HG03439 (cell line): ENCODE measurements around the gene SMC1B.
"Not testable (repeated sequence)": the region's sequence is repeated elsewhere in the genome, so short reads cannot be mapped to it uniquely, and the experiment has no call there.

Experiments
- ATAC-seq: cut with Tn5 transposase; IDR thresholded peaks from one replicate; pipeline ENCODE4 v1.9.1; 2021; ENCODE audit warnings: mild to moderate bottlenecking, moderate library complexity; ENCODE audit not compliant: unreplicated experiment

SMC1B gene

GRCh38 chr22:45446216-45446615 lies 32.8 kb upstream of the SMC1B start:
- ATAC-seq = no peak

DNA sequence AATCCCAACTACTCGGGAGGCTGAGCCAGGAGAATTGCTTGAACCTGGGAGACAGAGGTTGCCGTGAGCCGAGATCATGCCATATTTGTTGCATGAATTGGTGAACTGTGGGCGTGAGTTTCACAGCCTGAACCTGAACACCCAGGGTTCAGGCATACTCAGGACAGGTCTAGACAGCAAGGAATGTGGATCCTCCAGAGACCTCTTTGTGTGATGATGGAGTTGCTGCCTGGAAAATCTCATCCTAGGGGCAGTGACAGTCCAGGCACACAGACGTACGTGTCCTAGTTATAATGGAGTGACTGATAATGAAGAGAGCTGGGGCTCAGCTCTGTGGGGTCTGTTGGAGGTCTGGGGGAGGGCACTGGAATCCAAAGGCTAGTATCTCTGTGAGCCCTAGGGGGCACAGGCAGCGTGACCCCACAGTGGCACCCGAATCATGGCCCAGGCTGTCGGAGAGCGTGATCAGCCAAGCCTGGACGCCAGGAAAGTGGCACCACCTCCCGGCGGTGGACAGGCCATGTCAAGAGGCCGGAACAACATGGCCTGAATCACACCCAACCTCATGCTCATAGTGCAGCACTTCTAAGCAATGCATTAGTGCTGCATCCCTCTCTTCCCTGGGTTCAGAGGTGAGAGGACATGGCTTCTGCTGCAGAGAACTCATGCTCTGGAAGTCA lies 31.8 kb upstream of the SMC1B start:
- no peak for ATAC-seq

- ATAC-seq = no peak
Measured at GRCh38 chr22:45444168-45444567, 30.8 kb upstream of the SMC1B start.

GRCh38 chr22:45442116-45442515 lies 28.7 kb upstream of the SMC1B start:
- ATAC-seq = no peak

DNA sequence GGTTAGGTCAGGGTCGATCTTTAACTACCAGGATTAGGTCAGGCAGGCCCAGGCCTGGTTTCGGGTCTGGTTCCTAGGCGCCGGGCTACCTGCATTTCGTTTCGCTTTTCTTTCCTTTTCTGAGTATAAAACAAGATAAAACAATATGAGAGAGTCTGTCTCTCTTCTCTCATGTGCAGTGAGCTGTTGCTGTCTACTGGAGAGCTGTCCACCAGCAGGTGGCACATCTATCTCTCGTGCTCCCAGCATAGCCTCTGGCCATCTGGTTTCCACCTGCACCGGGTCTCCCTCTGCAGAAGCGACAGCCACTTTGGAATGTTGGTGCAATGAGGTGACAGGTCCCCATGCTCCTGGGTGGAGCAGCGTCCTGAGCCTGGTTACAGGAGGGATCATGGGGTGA lies 27.7 kb upstream of the SMC1B start:
- no peak for ATAC-seq

DNA sequence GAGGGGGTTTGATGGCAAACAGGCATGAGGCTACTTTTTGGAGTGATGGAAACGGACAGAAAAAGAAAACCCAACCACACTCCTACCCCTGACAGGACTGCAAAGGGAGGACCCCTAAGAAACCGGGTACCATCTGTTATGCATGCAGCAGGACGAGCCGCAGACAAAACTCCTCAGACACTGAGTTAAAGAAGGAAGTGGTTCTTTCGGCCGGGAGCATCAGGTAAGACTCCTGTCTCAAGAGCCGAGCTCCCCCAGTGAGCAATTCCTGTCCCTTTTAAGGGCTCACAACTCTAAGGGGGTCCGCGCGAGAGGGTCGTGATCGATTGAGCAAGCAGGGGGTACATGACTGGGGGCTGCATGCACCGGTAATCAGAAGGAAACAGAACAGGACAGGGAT lies 27.3 kb upstream of the SMC1B start:
- not testable (repeated sequence) for ATAC-seq

DNA sequence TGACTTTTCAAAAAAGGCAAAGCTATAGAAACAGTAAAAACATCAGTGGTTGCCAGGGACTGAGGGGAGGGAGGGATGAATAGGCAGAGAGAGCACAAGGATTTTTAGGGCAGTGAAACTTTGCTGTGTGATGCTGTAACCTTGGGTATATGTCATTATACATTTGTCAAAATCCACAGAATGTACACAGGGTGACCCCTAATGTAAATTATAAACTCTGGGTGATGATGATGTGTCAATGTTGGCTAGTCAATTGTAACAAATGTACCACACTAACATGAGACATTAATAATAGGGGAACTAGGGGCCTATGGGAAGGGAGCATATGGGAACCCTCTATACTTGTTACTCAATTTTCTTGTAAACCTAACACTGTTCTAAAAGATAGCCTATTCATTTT lies 24.9 kb upstream of the SMC1B start:
- ATAC-seq = no peak

GRCh38 chr22:45436871-45437517 lies 23.6 kb upstream of the SMC1B start:
- not testable (repeated sequence) for ATAC-seq

DNA sequence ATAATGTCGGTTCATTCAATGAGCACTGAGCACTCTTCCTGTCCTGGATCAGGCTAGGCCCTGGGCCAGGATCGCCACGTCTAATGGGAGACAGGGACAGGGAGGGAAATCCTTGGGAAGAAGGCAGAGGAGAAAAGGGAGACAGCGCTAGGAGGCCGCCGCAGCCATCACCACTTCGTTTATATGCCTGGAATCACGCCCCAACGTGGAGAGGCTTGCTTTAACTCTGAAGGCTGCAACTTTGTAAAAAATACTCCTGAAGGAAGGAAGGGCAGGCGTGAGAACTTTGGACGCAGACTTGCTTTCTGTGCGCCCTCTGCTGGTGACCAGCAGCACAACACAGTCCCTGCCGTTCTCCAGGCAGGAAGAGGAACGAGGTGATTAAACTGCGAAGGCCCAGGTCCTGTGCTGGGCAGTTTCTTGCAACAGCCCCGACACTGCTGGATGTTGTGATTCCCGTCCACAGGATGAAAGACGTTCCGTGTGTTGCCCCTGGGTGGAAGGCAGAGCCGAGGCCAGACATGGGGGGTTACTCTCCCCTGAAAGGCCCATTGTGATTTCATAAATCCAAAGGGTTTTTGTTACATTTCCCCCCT lies 22.2 kb upstream of the SMC1B start:
- ATAC-seq = no peak

DNA sequence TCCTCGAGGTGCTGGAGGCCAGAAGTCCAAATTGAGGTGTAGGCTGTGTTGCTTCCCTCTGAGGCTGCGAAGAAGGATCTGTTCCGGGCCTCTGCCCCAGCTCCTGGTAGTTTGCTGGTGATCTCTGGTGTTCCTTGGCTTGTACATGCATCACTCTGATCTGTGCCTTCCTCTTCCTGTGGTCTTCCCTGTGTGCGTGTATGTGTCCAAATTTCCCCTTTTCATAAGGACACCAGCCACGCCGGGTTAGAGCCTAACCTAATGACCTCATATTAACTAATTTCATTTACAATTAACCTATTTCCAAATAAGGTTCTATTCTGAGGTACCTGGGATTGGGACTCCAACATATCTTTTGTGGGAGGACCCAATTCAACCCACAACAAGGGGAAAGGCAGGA lies 21.6 kb upstream of the SMC1B start:
- no peak for ATAC-seq

GRCh38 chr22:45430871-45431270 lies 17.5 kb upstream of the SMC1B start:
- ATAC-seq = no peak

GRCh38 chr22:45429981-45430775 lies 16.8 kb upstream of the SMC1B start:
- no peak for ATAC-seq

DNA sequence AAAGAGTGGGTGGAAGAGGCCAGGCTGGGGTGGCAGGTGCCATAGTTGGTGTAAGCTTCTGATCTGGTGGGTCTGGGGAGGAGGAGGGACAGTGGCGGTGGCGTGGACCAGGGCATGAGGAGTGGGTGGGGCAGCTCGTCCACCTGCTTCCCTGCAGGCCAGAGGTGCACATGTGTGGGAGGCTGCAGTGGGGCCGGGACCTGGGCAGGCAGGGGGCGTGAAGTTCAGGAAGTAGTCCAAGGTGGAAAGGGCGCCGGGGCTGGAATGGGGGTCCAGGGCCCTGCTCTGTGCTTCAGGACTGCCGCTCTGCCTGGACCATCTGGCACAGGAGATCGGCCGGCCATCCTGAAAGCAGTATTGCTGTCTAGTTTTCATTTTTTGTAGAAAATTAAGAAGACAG lies 16.0 kb upstream of the SMC1B start:
- no peak for ATAC-seq

DNA sequence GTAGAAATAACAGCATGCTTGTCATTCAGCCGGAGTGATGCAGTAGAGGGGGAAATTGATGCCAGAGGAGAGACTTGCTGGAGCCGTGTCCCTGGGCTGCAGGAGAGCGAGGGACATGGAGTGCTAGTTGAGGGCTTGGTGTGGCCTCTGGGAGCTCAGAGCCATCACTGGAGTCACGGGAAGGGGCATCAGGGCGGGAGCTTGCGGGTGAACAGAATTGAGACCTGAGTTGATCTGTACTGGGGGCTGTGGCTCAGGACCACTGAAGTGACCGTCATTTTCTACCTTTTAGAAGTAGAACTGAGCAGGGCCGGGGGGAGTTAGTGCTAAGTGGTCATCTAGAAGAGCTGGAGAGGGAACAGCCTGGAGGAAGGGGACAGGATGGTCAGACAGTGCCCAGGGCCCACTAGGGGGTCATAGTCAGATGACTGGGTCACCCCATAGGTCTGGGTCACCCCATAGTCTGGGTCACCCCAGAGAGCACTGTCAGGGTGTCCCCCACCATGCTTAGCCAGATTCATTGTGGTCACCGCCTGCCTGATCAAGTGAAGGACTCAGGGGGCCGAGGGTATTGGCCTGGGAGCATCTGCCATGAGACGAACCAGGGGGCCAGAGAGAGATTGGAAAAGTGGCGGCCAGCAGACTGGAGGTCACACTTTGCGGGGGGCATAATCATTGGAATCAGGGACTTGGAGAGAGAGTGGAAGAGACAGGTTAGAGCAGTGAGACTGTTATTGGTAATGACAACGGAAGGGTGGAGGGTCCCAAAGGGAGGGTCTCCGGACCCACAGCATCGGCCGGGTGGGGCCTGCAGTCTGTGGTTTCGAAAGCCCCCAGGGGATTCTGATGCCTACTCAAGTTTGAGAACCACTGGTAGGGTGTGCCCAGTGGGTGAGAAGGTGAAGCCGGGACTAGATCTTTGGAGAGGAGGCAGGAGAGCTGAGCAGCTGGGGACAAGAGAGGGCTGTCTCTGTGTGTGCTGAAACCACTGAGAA lies 15.3 kb upstream of the SMC1B start:
- ATAC-seq = no peak

DNA sequence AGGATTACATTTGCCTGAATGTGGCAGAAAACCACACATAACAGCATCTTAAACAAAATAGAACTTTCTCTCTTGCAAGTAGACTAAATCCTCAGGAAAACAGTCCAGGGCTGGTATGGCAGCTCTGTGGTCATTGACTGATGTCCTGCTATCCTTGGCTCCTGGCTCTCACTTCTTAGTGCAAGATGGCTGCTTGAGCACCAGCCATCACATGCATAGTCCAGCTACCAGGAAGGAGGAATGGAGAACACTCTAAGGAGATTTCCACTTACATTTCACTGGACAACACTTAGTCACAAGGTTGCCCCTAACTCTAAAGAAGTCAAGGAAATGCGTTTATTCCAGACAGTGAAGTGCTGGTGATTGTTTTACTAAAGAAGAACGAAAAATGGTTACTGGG lies 13.7 kb upstream of the SMC1B start:
- ATAC-seq = no peak

DNA sequence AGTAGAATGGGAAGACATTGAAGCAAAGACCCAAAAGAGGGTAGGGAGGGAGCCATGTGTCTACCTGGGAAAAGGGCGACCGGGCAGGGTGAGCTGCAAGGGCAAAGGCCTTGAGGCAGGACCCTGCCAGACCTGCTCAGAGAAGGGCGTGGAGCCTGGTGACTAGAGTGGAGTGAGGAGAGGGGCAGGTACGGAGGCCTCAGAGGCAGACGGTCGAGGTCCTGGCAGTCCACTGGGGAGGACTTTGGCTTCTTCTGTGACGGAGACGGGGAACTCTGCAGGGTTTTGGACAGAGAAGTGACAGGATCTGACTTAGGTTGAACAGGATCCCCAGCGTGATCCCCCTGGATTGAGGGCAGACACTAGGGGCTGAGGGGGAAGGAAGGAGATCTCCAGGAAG lies 13.0 kb upstream of the SMC1B start:
- no peak for ATAC-seq

GRCh38 chr22:45425531-45426265 lies 12.3 kb upstream of the SMC1B start:
- no peak for ATAC-seq

DNA sequence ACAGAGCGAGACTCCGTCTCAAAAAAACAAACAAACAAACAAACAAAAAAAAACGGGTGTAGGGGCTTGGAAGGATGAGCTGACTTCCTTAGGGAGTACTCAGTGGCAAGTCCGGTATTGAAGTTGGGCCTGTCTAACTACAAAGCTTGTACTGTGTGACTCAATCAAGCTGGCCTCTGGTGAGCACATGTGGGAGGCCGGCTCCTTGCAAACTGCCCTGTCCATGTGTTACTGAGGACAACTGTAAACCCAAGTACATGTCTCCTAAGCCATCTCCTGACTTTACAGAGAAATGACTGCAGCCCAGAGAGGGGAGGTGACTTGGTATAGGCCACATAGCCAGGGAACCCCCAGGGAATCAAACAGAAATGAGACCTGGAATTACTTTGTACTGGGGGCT lies 11.7 kb upstream of the SMC1B start:
- ATAC-seq = no peak

GRCh38 chr22:45424241-45424731 lies 10.9 kb upstream of the SMC1B start:
- no peak for ATAC-seq

DNA sequence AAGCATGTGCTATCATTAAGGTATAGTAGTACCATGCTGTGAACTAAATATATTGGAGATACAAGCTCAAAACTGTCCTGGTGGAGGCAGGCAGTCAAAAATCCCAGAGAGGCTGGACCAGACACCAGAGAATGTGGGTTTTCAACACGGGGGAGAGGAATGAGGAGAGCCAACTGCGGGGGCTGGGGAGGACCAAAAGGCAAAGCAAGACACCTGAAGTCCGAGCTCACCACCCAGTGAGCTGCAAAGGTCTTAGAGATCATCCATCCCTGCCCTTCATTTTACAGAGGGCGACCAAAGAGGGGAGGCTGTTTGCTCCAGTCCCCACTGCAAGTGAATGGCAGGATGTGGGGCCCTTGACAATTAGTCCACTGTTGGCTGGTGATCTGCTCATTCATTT lies 10.1 kb upstream of the SMC1B start:
- ATAC-seq = no peak
